T-cell (primary cell): ENCODE data around the gene OTOP3. TPM values are rescaled to one million over a fixed set of nuclear protein-coding genes. Genes with fewer than 3 reads are reported as not detected.
A peak's percentile ranks its signal among the peaks of the same experiment; 100 is the strongest.

Experiments used
- ATAC-seq, 4 experiments: fragments of 200-7000 bp in 3 of 4; fragments of 150-1000 bp in 1 of 4; cut with Tn5 transposase; replicated peaks in 1 of 4; 1 replicate in 3 of 4; 2 replicates in 1 of 4; pipeline ENCODE4 v1.10.0; 2021; ENCODE audit warnings: moderate library complexity in 3 of 4, mild to moderate bottlenecking in 2 of 4, moderate number of reproducible peaks in 1 of 4
- CTCF ChIA-PET, 2 donors: fragments of 300-600 bp; sonication (Branson Sonifier 250); formaldehyde crosslinking; loops; one replicate each; lab custom pipeline; 2022; ENCODE audit warnings: antibody characterized with exemption in 2 of 2; lab: Charles Lee
- POLR2A ChIA-PET, 2 donors: fragments of 300-600 bp; sonication (Branson Sonifier 250); formaldehyde crosslinking; loops; one replicate each; lab custom pipeline; 2022; ENCODE audit warnings: antibody characterized with exemption in 2 of 2; lab: Charles Lee
- DNase-seq, 35 experiments: peaks; one replicate each; pipeline versions ENCODE4 v3.0.0 to v3.0.0-alpha.2; 2013 to 2023
- H3K27ac ChIP-seq: one replicate; pipeline ENCODE4 v1.5.1; 2013; ENCODE audit warnings: low read length
- H3K27me3 ChIP-seq, 2 experiments: replicated peaks in 1 of 2; 1 replicate in 1 of 2; 2 replicates in 1 of 2; pipeline versions ENCODE4 v1.6.1 to v1.7.0; 2013; ENCODE audit warnings: low read length in 1 of 2, mixed read lengths in 1 of 2; ENCODE audit not compliant: control insufficient read depth in 2 of 2, insufficient read depth in 2 of 2; ENCODE audit errors: extremely low read depth in 1 of 2
- H3K36me3 ChIP-seq, 2 donors: 1 replicate in 1 of 2; 2 replicates in 1 of 2; pipeline versions ENCODE4 v1.6.1 to v1.7.0; 2013; ENCODE audit warnings: low read length in 1 of 2; ENCODE audit not compliant: control insufficient read depth in 2 of 2, insufficient read depth in 1 of 2; ENCODE audit errors: extremely low read depth in 1 of 2
- H3K4me1 ChIP-seq, 2 experiments: 1 replicate in 1 of 2; 2 replicates in 1 of 2; pipeline versions ENCODE4 v1.6.1 to v1.7.0; 2013; ENCODE audit warnings: low read length in 2 of 2, mixed read lengths in 1 of 2; ENCODE audit not compliant: insufficient read depth in 2 of 2, control insufficient read depth in 1 of 2; ENCODE audit errors: extremely low read depth in 1 of 2
- H3K4me3 ChIP-seq, 2 donors: 1 replicate in 1 of 2; 2 replicates in 1 of 2; pipeline versions ENCODE4 v1.5.1 to v1.7.0; 2013; ENCODE audit warnings: mild to moderate bottlenecking in 2 of 2, low read length in 1 of 2, moderate library complexity in 1 of 2; ENCODE audit not compliant: control insufficient read depth in 1 of 2; ENCODE audit errors: extremely low read depth in 1 of 2
- H3K9me3 ChIP-seq: 2 replicates; pipeline ENCODE4 v1.7.0; 2013
- H3K27ac Mint-ChIP-seq, 2 donors: one replicate each; pipeline ENCODE4 v1.8.0; 2020 to 2021; ENCODE audit warnings: mild to moderate bottlenecking in 2 of 2, mixed read lengths in 2 of 2
- H3K27me3 Mint-ChIP-seq, 2 donors: one replicate each; pipeline ENCODE4 v1.8.0; 2021 to 2022; ENCODE audit warnings: mixed read lengths in 2 of 2
- H3K36me3 Mint-ChIP-seq: one replicate; pipeline ENCODE4 v1.8.0; 2021; ENCODE audit warnings: mixed read lengths
- H3K4me1 Mint-ChIP-seq, 3 donors: one replicate each; pipeline ENCODE4 v1.8.0; 2020 to 2022; ENCODE audit warnings: mixed read lengths in 3 of 3, mild to moderate bottlenecking in 1 of 3
- H3K4me3 Mint-ChIP-seq, 3 donors: one replicate each; pipeline ENCODE4 v1.8.0; 2020 to 2022; ENCODE audit warnings: mild to moderate bottlenecking in 3 of 3, mixed read lengths in 3 of 3, moderate library complexity in 3 of 3
- H3K9me3 Mint-ChIP-seq, 3 donors: one replicate each; pipeline ENCODE4 v1.8.0; 2020 to 2022; ENCODE audit warnings: mixed read lengths in 3 of 3
- WGBS: methylation state at CpG from one replicate; pipeline ENCODE4 v1.1.5; 2013; ENCODE audit warnings: missing lambda C conversion rate; ENCODE audit not compliant: insufficient coverage; 5-methylcytosine and 5-hydroxymethylcytosine counted together
- total RNA-seq, 35 experiments: library from RNA in 6 of 35; stranded (reverse) in 6 of 35; fragments of 120-200 nt in 1 of 35; gene quantifications; one replicate each; pipeline versions ENCODE4 v1.2.1 to v1.2.4 and lab custom pipeline; 2013 to 2026

Gene OTOP3
- total RNA-seq, 5 donors from 2014 or later (not counting 1 experiment from before 2014, with no cell fraction given), result not detected

DNA sequence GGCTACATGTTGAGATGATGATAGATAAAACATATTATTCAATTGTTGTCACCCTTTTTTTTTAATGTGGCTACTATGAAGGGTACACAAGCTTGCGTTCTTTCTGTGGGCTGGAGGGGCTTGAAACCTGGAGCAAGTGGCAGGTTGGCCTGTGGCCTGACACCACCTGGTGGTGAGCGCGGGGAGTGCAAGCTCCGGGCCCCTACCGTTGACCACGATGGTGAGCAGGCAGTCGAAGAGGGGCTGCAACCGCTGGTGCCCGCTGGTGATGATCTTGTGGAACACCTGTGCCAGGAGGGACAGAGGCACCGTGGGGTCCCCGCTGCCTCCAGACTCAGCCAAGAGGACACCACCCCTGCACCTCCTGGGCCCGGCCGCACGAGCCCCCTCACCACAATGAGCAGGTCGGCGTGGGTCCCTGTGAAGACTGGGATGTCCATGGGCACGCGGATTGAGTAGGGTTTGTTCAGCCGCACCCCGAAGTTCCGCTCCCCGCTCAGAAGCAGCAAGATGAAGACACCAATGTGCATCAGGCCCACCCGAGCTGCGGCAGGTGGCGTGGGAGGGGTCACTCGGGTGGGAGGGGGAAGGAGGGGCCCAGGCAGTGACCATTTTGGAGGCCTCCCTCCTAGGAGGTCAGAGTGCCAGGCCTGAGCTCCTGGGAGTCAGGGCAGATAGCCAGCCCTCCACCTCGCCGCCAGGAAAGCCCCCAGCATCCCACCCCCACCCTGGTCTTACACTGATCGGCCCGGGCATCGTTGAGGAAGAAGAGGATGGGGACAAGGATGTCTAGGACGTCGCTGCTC, 22.4 kb downstream of the OTOP3 start:
- no peaks in the 10 kb centered on the region for H3K36me3 Mint-ChIP-seq
- peaks cover 0 to 13% of the 10 kb centered on the region in 2 experiments for H3K4me1 ChIP-seq
- H3K9me3 Mint-ChIP-seq, result no peaks in the 10 kb centered on the region
- ChIA-PET POLR2A (no interaction called here), CTCF (interaction anchor here (0.8 to 1.6 kb wide), 6 partner anchors 11 to 213 kb away, joined by 3 to 5 read pairs (median 4); partner anchors contain the start of genes CDR2L (in 1 of the 2) and OTOP2 (in 1 of the 2))
- H3K27me3 ChIP-seq, result peaks cover 0 to 36% of the 10 kb centered on the region in 2 experiments
- no peaks in the 10 kb centered on the region for H3K27me3 Mint-ChIP-seq
- no peak overlapping the region for H3K27ac ChIP-seq
- H3K4me1 Mint-ChIP-seq, result peaks cover 7 to 14% (median 8%) of the 10 kb centered on the region in 3 donors
- no peaks in the 10 kb centered on the region for H3K9me3 ChIP-seq
- no peak overlapping the region for H3K27ac Mint-ChIP-seq
- no peak overlapping the region for H3K4me3 ChIP-seq
- H3K36me3 ChIP-seq, result peaks cover 0 to 3% of the 10 kb centered on the region in 2 donors
- peak; percentile 64 to 69 (median 66) for ATAC-seq
- DNase-seq, result peak in 34 of 35 experiments; percentile 25 to 82 (median 68)
- H3K4me3 Mint-ChIP-seq, result no peak overlapping the region
- 42% methylated on average over 23 of the region's 33 CpGs for WGBS

DNA sequence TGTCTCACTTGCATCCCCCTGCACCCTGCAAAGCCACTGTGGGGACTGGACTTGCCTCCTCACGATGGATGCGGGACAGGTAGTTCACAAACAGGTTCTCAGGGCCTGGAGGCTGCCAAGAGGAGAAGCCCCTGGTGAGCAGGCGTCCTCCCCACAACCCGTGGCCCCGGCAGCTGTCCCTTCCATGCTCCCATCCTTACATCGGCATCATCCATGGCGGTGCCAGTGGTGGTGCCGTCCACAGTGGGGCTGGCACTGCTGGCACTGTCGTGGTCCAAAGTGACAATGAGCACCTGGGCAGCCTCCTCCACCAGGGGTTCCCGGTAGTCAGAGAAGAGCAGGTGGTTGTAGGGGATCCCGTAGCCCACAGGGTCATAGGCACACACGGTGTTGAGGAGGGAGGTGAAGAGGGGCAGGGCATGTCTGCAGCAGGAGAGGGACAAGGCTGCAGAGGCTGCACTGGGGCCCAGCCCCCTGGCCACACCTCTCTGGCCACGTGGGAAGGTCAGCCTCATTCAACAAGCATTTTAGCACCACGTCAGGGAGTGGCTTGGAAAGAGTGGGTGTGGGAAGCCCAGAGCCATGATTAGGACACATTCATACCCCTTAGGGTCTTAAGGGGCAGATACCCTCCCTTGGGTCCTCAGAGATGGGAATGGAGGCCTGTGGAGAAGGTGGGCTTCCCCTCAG, 24.3 kb downstream of the OTOP3 start:
- Histone ChIP-seq H3K4me1 (peaks cover 0 to 13% of the 10 kb centered on the region in 2 experiments), H3K4me3 (no peak overlapping the region), H3K27me3 (peaks cover 0 to 34% of the 10 kb centered on the region in 2 experiments), H3K9me3 (no peaks in the 10 kb centered on the region), H3K36me3 (peaks cover 0 to 3% of the 10 kb centered on the region in 2 donors), H3K27ac (no peak overlapping the region)
- Mint-ChIP-seq H3K4me3 (no peak overlapping the region), H3K4me1 (peaks cover 7 to 15% (median 8%) of the 10 kb centered on the region in 3 donors), H3K27me3 (no peaks in the 10 kb centered on the region), H3K36me3 (no peaks in the 10 kb centered on the region), H3K27ac (no peak overlapping the region), H3K9me3 (no peaks in the 10 kb centered on the region)
- ATAC-seq, result no peak
- DNase-seq, result no peak
- WGBS, result 79% methylated on average over 7 of the region's 14 CpGs
- ChIA-PET POLR2A (no interaction called here), CTCF (interaction anchor here (0.9 to 3.5 kb wide), 10 partner anchors 11 to 242 kb away, joined by 4 to 46 read pairs (median 8); partner anchors contain the start of genes MRPL58 (in 2 of the 2), HID1 (in 1 of the 2) and NT5C (in 1 of the 2))

DNA sequence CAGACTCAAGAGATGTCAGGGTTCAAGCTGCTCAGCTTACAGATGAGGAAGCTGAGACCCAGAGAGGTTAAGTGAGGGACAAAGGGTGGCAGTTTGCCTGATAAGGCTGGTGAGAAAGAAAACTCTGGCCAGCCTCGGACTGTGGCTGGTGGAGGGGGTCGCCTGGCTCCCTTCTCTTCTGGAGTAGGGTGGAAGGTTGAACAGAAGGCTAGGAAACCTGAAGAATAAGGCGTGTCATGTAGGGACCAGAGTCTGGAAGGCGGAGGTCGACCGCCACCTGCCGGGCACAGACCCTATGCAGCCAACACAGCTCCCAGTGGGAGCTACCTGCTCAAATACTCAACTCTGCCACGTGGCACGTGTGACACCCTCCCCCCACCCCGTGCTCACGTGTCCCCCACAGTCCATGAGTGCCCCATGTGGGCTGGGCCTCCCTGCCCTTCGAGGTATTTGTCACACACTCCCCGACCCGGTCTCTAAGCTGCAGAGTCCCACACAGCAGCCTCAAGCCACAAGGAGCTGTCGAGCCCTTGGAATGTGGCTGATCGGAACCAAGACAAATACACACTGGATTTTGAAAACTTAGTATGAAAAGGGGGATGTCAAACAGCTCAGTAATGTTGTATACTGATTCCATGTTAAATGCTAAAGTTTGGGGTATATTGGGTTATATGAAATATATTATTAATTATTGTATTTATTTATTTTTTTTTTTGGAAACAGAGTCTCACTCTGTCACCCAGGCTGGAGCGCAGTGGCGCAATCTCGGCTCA, 25.1 kb downstream of the OTOP3 start:
- Histone ChIP-seq H3K4me1 (peaks cover 0 to 13% of the 10 kb centered on the region in 2 experiments), H3K27ac (no peak overlapping the region), H3K4me3 (no peak overlapping the region), H3K27me3 (peaks cover 0 to 27% of the 10 kb centered on the region in 2 experiments), H3K36me3 (peaks cover 0 to 3% of the 10 kb centered on the region in 2 donors), H3K9me3 (no peaks in the 10 kb centered on the region)
- H3K4me1 Mint-ChIP-seq, result peaks cover 8 to 20% (median 9%) of the 10 kb centered on the region in 3 donors
- H3K36me3 Mint-ChIP-seq, result no peaks in the 10 kb centered on the region
- H3K4me3 Mint-ChIP-seq, result no peak overlapping the region
- ATAC-seq, result peak in 3 of 4 experiments; percentile 51 to 66 (median 52)
- CTCF ChIA-PET, result interaction anchor here (0.6 to 3.5 kb wide), 21 partner anchors 10 to 310 kb away, joined by 3 to 46 read pairs (median 6); partner anchors contain the start of genes MRPL58 (in 2 of the 2), CDR2L (in 1 of the 2), HID1 (in 1 of the 2) and MIF4GD (in 1 of the 2)
- peak in 20 of 35 experiments; percentile 13 to 60 (median 32) for DNase-seq
- H3K9me3 Mint-ChIP-seq, result no peaks in the 10 kb centered on the region
- 22% methylated on average over 7 of the region's 19 CpGs for WGBS
- no peak overlapping the region for H3K27ac Mint-ChIP-seq
- H3K27me3 Mint-ChIP-seq, result no peaks in the 10 kb centered on the region
- POLR2A ChIA-PET, result interaction anchor here (0.6 kb wide), 3 partner anchors 11 to 211 kb away, joined by 3 to 5 read pairs (median 3); no protein-coding TSS in a partner anchor

DNA sequence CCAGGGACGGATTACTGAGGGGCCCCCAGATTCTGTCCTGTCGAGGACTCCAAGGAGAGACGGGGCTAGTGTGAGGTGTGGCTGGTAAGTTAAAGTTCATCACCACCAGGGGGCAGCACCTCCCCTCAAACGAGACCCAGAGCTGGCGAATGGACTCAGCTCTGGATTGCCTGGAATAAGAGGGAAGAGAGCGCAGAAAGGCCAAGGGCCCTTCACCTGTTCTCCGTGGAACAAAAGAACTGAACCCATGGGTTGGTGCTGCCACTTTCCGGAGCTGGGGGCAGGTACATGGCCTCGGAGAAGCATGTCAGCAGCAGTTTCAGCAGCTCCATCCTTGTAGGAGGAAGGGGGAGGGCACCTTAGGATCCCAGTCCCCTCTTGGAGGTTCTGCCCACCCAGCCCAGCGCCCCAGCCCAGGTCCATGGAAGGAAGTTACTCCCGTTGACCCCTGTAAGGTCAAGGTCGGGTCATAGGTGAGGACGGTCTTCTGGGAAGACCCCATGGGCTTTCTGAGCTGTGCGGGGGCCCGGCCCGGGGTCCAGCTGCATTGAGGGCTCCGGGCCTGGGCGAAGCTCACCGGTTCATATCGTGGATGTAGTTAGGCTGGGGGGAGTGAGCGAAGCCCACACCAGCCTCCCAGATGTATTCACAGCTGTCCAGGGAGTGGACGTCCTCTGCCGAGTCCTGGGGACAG, 26.1 kb downstream of the OTOP3 start:
- peaks cover 8 to 20% (median 9%) of the 10 kb centered on the region in 3 donors for H3K4me1 Mint-ChIP-seq
- H3K27ac Mint-ChIP-seq, result no peak overlapping the region
- no peaks in the 10 kb centered on the region for H3K27me3 Mint-ChIP-seq
- Histone ChIP-seq H3K27ac (no peak overlapping the region), H3K9me3 (no peaks in the 10 kb centered on the region), H3K27me3 (peaks cover 0 to 24% of the 10 kb centered on the region in 2 experiments), H3K36me3 (no peaks in the 10 kb centered on the region), H3K4me1 (peaks cover 0 to 13% of the 10 kb centered on the region in 2 experiments), H3K4me3 (no peak overlapping the region)
- ChIA-PET CTCF (interaction anchor here (0.5 to 3.5 kb wide), 27 partner anchors 9 to 309 kb away, joined by 3 to 46 read pairs (median 4); partner anchors contain the start of genes MRPL58 (in 2 of the 2), CDR2L (in 1 of the 2), HID1 (in 1 of the 2) and MIF4GD (in 1 of the 2)), POLR2A (interaction anchor here in 1 of 2 donors (0.6 to 0.7 kb wide), 3 partner anchors 12 to 151 kb away, joined by 4 to 8 read pairs (median 7); no protein-coding TSS in a partner anchor)
- H3K36me3 Mint-ChIP-seq, result no peaks in the 10 kb centered on the region
- no peaks in the 10 kb centered on the region for H3K9me3 Mint-ChIP-seq
- H3K4me3 Mint-ChIP-seq, result no peak overlapping the region
- ATAC-seq, result peak; percentile 69 to 79 (median 72)
- WGBS, result 20% methylated on average over 8 of the region's 23 CpGs
- DNase-seq, result peak; percentile 51 to 91 (median 77)

DNA sequence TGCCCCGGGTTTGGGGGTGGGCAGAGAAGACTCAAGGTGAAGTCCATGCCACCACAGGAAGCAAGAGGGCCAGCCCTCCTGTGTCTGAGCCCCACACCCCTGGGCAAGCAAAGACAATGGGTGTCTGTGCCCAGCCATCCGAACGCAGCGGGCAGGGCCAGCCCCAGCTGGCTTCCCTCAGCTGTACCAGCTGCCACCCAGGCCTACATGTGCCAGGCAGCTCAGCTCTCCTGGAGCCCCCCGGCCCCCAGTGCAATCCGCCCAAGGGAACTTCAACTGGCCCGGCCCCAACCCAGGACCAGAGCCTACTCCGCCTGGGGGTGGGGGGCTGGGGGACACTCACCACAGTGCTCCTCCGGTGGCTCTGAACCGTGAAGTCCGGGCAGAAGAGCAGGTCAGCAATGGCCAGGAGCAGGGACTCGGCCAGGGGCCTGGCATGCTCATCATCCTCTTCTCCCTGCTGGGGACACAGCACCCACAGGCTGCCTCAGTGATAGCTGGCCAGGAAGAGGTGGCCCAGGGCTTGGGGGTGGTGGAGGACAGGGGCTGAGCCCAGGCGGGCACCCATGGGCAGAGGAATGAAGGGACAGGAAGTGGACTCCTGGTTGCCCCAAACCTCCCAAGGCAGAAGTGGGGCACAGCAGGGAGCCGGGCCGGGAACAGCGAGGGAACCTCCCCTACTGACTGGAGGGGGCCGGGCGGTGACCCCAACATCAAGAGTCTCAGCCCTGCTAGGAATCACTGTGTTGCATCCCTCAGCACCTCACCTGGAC, 27.1 kb downstream of the OTOP3 start:
- H3K36me3 Mint-ChIP-seq, result no peaks in the 10 kb centered on the region
- WGBS, result 89% methylated on average over 8 of the region's 18 CpGs
- H3K27ac Mint-ChIP-seq, result no peak overlapping the region
- no peak overlapping the region for H3K4me3 Mint-ChIP-seq
- H3K9me3 Mint-ChIP-seq, result no peaks in the 10 kb centered on the region
- POLR2A ChIA-PET, result interaction anchor here in 1 of 2 donors (0.6 to 0.7 kb wide), 2 partner anchors 11 to 50 kb away, joined by 7 to 8 read pairs; no protein-coding TSS in a partner anchor
- H3K27me3 Mint-ChIP-seq, result no peaks in the 10 kb centered on the region
- no peak for DNase-seq
- ATAC-seq, result no peak
- Histone ChIP-seq H3K27me3 (peaks cover 0 to 24% of the 10 kb centered on the region in 2 experiments), H3K4me1 (peaks cover 0 to 13% of the 10 kb centered on the region in 2 experiments), H3K36me3 (no peaks in the 10 kb centered on the region), H3K4me3 (no peak overlapping the region), H3K27ac (no peak overlapping the region), H3K9me3 (no peaks in the 10 kb centered on the region)
- CTCF ChIA-PET, result interaction anchor here (0.5 to 3.5 kb wide), 17 partner anchors 8 to 300 kb away, joined by 3 to 46 read pairs (median 5); partner anchors contain the start of genes MRPL58 (in 2 of the 2), CDR2L (in 1 of the 2) and HID1 (in 1 of the 2)
- peaks cover 8 to 20% (median 9%) of the 10 kb centered on the region in 3 donors for H3K4me1 Mint-ChIP-seq
